Measurements from ENCODE around the gene INPP5J.

DNA sequence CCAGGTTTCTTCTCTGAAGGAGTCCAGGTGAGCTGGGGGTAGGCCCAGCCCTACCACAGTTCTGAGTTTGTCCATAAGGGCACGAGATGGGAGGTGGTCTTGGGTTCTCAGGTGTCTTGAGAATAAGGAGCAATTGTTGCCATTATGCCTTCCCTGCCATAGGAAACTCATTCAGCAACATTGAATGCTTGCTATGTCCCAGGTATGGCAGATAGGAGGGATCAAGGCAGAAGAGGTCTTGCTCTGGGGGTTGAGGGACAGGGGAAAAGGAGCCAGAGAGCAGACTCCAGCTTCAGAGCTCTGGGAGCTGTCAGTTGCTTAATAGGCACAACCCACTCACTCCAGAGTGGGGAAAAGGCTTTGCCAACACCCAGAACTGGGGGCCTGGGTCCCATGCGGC is 19.7 kb upstream of the INPP5J start:
- TF ChIP-seq BCL11B (tag by site-specific recombination; IDR thresholded peaks at IDR 0.05; ENCODE audit: low read depth) = no peak
- no peak for TF ChIP-seq TCF7L2 (IDR thresholded peaks at IDR 0.05; ENCODE audit: borderline replicate concordance, low read depth, low read length)
- TF ChIP-seq, protein P1, sequence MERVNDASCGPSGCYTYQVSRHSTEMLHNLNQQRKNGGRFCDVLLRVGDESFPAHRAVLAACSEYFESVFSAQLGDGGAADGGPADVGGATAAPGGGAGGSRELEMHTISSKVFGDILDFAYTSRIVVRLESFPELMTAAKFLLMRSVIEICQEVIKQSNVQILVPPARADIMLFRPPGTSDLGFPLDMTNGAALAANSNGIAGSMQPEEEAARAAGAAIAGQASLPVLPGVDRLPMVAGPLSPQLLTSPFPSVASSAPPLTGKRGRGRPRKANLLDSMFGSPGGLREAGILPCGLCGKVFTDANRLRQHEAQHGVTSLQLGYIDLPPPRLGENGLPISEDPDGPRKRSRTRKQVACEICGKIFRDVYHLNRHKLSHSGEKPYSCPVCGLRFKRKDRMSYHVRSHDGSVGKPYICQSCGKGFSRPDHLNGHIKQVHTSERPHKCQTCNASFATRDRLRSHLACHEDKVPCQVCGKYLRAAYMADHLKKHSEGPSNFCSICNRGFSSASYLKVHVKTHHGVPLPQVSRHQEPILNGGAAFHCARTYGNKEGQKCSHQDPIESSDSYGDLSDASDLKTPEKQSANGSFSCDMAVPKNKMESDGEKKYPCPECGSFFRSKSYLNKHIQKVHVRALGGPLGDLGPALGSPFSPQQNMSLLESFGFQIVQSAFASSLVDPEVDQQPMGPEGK (tag by site-specific recombination; IDR thresholded peaks at IDR 0.05) = no peak
- TF ChIP-seq, protein P2, sequence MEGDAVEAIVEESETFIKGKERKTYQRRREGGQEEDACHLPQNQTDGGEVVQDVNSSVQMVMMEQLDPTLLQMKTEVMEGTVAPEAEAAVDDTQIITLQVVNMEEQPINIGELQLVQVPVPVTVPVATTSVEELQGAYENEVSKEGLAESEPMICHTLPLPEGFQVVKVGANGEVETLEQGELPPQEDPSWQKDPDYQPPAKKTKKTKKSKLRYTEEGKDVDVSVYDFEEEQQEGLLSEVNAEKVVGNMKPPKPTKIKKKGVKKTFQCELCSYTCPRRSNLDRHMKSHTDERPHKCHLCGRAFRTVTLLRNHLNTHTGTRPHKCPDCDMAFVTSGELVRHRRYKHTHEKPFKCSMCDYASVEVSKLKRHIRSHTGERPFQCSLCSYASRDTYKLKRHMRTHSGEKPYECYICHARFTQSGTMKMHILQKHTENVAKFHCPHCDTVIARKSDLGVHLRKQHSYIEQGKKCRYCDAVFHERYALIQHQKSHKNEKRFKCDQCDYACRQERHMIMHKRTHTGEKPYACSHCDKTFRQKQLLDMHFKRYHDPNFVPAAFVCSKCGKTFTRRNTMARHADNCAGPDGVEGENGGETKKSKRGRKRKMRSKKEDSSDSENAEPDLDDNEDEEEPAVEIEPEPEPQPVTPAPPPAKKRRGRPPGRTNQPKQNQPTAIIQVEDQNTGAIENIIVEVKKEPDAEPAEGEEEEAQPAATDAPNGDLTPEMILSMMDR (tag by site-specific recombination; IDR thresholded peaks at IDR 0.05) = no peak

Measured in HEK293 (cell line).